Mesenchymal stem cell (in vitro differentiated cells and primary cell): Measurements from ENCODE around the gene KRTAP10-1.

Experiments
- DNase-seq: peaks from one replicate; pipeline ENCODE4 v3.0.0-alpha.2; 2013
- H2AFZ ChIP-seq: one replicate; pipeline ENCODE4 v1.6.1; 2013; ENCODE audit warnings: low read depth, mild to moderate bottlenecking, control low read depth, inconsistent platforms, low read length, moderate library complexity
- H2AK5ac ChIP-seq: 2 replicates; pipeline ENCODE4 v1.6.1; 2013; ENCODE audit warnings: low read length, moderate library complexity, mild to moderate bottlenecking, inconsistent platforms; ENCODE audit not compliant: severe bottlenecking
- H2BK120ac ChIP-seq: one replicate; pipeline ENCODE4 v1.6.1; 2013; ENCODE audit warnings: low read depth, mild to moderate bottlenecking, inconsistent platforms, low read length, moderate library complexity
- H2BK12ac ChIP-seq, 2 experiments: one replicate each; pipeline ENCODE4 v1.6.1; 2013; ENCODE audit warnings: inconsistent platforms in 2 of 2, low read length in 2 of 2, mild to moderate bottlenecking in 2 of 2, moderate library complexity in 2 of 2, control low read depth in 1 of 2
- H2BK15ac ChIP-seq: one replicate; pipeline ENCODE4 v1.6.1; 2013; ENCODE audit warnings: mild to moderate bottlenecking, low read depth, inconsistent platforms; ENCODE audit not compliant: poor library complexity, severe bottlenecking
- H2BK5ac ChIP-seq: 2 replicates; pipeline ENCODE4 v1.6.1; 2013; ENCODE audit warnings: low read depth, mild to moderate bottlenecking, low read length, control low read depth, inconsistent platforms; ENCODE audit not compliant: poor library complexity, severe bottlenecking
- H3K14ac ChIP-seq, 2 experiments: one replicate each; pipeline ENCODE4 v1.6.1; 2013; ENCODE audit warnings: inconsistent platforms in 2 of 2, low read length in 2 of 2, control low read depth in 1 of 2, mild to moderate bottlenecking in 1 of 2, moderate library complexity in 1 of 2
- H3K18ac ChIP-seq, 2 experiments: one replicate each; pipeline ENCODE4 v1.6.1; 2013; ENCODE audit warnings: inconsistent platforms in 2 of 2, low read length in 2 of 2, control low read depth in 1 of 2, low read depth in 1 of 2, mild to moderate bottlenecking in 1 of 2
- H3K23ac ChIP-seq, 2 experiments: one replicate each; pipeline ENCODE4 v1.6.1; 2013; ENCODE audit warnings: inconsistent platforms in 2 of 2, low read length in 2 of 2, mild to moderate bottlenecking in 2 of 2, moderate library complexity in 2 of 2, control low read depth in 1 of 2
- H3K27ac ChIP-seq: 2 replicates; pipeline ENCODE4 v1.5.1; 2013; ENCODE audit warnings: mild to moderate bottlenecking, moderate library complexity, low read length, control low read depth, inconsistent platforms; ENCODE audit not compliant: poor library complexity, severe bottlenecking
- H3K27me3 ChIP-seq, 2 experiments: 2 replicates each; pipeline versions ENCODE4 v1.6.1 to v1.7.0; 2013; ENCODE audit warnings: low read length in 2 of 2, mild to moderate bottlenecking in 2 of 2, moderate library complexity in 2 of 2, control low read depth in 1 of 2, inconsistent platforms in 1 of 2; ENCODE audit not compliant: control insufficient read depth in 1 of 2, insufficient read depth in 1 of 2
- H3K36me3 ChIP-seq, 2 experiments: 2 replicates each; pipeline versions ENCODE4 v1.6.1 to v1.7.0; 2013; ENCODE audit warnings: low read length in 2 of 2, control low read depth in 1 of 2, inconsistent platforms in 1 of 2, low read depth in 1 of 2, mild to moderate bottlenecking in 1 of 2; ENCODE audit not compliant: insufficient read depth in 2 of 2, control insufficient read depth in 1 of 2
- H3K4ac ChIP-seq, 2 experiments: one replicate each; pipeline ENCODE4 v1.6.1; 2013; ENCODE audit warnings: inconsistent platforms in 2 of 2, low read length in 2 of 2, mild to moderate bottlenecking in 2 of 2, moderate library complexity in 2 of 2, control low read depth in 1 of 2, low read depth in 1 of 2
- H3K4me1 ChIP-seq: 2 replicates; pipeline ENCODE4 v1.6.1; 2013; ENCODE audit warnings: low read depth, low read length, control low read depth; ENCODE audit not compliant: control insufficient read depth, insufficient read depth
- H3K4me2 ChIP-seq: 2 replicates; pipeline ENCODE4 v1.6.1; 2013; ENCODE audit warnings: low read length, mild to moderate bottlenecking, inconsistent platforms; ENCODE audit not compliant: poor library complexity, severe bottlenecking
- H3K4me3 ChIP-seq, 2 experiments: 2 replicates each; pipeline versions ENCODE4 v1.5.1 to v1.7.0; 2013; ENCODE audit warnings: low read length in 2 of 2, mild to moderate bottlenecking in 2 of 2, control low read depth in 1 of 2, low read depth in 1 of 2; ENCODE audit not compliant: insufficient read depth in 1 of 2
- H3K79me1 ChIP-seq: replicated peaks from 2 replicates; pipeline ENCODE4 v1.6.1; 2013; ENCODE audit warnings: mild to moderate bottlenecking, control low read depth, low read length, inconsistent platforms; ENCODE audit not compliant: poor library complexity, severe bottlenecking
- H3K9ac ChIP-seq: 2 replicates; pipeline ENCODE4 v1.7.0; 2013; ENCODE audit warnings: mild to moderate bottlenecking, low read length, moderate library complexity
- H3K9me3 ChIP-seq: 2 replicates; pipeline ENCODE4 v1.7.0; 2013; ENCODE audit warnings: mild to moderate bottlenecking, low read length; ENCODE audit not compliant: control insufficient read depth
- H4K8ac ChIP-seq: one replicate; pipeline ENCODE4 v1.6.1; 2013; ENCODE audit warnings: inconsistent platforms, mild to moderate bottlenecking, low read length, moderate library complexity
- H4K91ac ChIP-seq: one replicate; pipeline ENCODE4 v1.6.1; 2013; ENCODE audit warnings: mild to moderate bottlenecking, low read length, inconsistent platforms
- WGBS: methylation state at CpG from one replicate; pipeline ENCODE4 v1.1.7; 2013; ENCODE audit warnings: mixed read lengths; 5-methylcytosine and 5-hydroxymethylcytosine counted together

KRTAP10-1 gene

DNA sequence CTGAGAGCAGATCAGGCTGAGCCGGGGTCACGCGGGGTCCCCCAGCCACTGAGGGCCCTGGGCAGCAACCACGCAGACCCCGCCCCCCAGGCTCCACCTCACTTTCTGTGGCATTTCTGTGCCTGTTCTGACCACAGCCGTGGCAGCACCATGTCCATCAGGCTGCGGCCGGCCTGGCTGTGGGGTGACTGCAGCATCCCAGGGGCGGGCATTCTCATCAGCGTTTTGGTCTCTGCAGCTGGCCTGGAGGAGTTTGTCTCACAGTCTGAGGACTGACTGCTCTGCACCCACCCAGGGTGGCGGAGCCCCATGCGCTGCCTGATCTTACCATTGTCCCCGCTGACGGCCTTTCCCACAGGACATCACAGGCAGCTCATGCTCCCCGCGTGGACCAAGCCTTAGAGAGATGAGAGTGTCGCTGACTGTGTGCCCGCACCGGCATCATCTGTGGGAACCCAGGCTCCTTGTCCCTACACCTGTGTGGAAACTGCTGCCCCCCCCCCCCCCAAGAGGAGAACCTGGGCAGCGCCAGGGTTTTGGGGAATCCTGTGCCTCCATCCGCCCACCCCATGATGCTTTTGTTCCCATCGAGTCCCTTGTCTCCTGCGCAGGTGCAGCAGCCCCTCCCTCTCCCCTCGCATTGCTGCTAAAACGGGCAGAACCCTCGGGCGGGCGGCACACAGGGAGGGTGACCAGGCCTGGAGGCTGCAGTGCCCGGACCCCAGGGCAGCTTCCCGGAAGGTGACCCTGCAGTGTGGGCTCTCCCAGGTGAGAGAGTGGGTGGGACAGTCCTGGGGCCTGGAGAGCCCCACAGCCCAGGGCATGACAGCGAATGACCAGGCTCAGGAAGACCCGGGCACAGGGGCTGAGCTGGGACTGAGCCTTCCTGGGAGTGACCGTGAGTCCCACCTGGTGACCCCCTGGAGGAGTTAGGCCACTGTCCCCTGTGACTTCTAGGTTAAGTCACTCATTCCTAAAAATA is 1.8 kb downstream of the KRTAP10-1 start:
- no peaks in the 10 kb centered on the region for H3K4me1 ChIP-seq
- no peak overlapping the region for H3K27ac ChIP-seq
- no peaks in the 10 kb centered on the region for H3K36me3 ChIP-seq
- H3K4ac ChIP-seq, result no peak overlapping the region
- H3K14ac ChIP-seq, result no peak overlapping the region
- H2BK120ac ChIP-seq, result no peak overlapping the region
- H3K18ac ChIP-seq, result no peak overlapping the region
- DNase-seq, result no peak
- no peak overlapping the region for H4K91ac ChIP-seq
- H3K23ac ChIP-seq, result no peak overlapping the region
- H3K27me3 ChIP-seq, result peaks cover 4 to 9% of the 10 kb centered on the region in 2 experiments
- no peak overlapping the region for H2AFZ ChIP-seq
- 92% methylated on average over 33 of the region's 33 CpGs for WGBS
- no peak overlapping the region for H2BK12ac ChIP-seq
- H3K4me2 ChIP-seq, result no peak overlapping the region
- H4K8ac ChIP-seq, result no peak overlapping the region
- H3K9me3 ChIP-seq, result peaks cover 11% of the 10 kb centered on the region
- no peaks in the 10 kb centered on the region for H3K79me1 ChIP-seq
- no peak overlapping the region for H2BK5ac ChIP-seq
- H2BK15ac ChIP-seq, result no peak overlapping the region
- no peak overlapping the region for H3K4me3 ChIP-seq
- H3K9ac ChIP-seq, result no peak overlapping the region
- H2AK5ac ChIP-seq, result no peak overlapping the region

DNA sequence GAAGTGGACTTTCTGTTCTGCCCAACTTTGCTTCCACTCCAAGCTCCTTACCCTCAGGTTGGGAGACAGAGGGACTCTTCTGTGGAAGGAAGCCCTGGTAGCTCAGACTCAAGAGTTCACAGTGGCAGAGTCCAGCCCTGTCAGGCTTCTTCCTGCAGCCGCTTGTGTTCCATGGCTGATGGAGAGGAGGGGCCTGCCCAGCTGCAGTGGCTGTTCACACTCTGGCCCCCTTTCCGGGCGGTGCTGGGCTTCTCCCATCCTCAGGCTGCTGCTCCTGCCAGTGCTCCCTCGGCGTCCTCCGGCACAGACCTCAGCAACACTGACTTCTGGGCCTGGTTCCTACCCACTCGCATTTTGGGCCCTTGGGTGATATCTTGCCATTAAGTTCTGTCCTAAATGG is 4.0 kb downstream of the KRTAP10-1 start:
- Histone ChIP-seq H2BK5ac (no peak overlapping the region), H3K27me3 (peaks cover 0 to 6% of the 10 kb centered on the region in 2 experiments), H3K4me3 (no peak overlapping the region), H3K4ac (no peak overlapping the region), H3K14ac (no peak overlapping the region), H3K9ac (no peak overlapping the region), H3K4me2 (no peak overlapping the region), H3K18ac (no peak overlapping the region), H3K36me3 (no peaks in the 10 kb centered on the region), H4K91ac (no peak overlapping the region), H3K4me1 (no peaks in the 10 kb centered on the region), H3K9me3 (peaks cover 1% of the 10 kb centered on the region), H3K23ac (no peak overlapping the region), H2BK120ac (no peak overlapping the region), H3K27ac (no peak overlapping the region), H2BK15ac (no peak overlapping the region), H2AK5ac (no peak overlapping the region), H3K79me1 (no peaks in the 10 kb centered on the region), H2BK12ac (no peak overlapping the region), H4K8ac (no peak overlapping the region), H2AFZ (no peak overlapping the region)
- 73% methylated on average over 6 of the region's 7 CpGs for WGBS
- DNase-seq, result no peak

DNA sequence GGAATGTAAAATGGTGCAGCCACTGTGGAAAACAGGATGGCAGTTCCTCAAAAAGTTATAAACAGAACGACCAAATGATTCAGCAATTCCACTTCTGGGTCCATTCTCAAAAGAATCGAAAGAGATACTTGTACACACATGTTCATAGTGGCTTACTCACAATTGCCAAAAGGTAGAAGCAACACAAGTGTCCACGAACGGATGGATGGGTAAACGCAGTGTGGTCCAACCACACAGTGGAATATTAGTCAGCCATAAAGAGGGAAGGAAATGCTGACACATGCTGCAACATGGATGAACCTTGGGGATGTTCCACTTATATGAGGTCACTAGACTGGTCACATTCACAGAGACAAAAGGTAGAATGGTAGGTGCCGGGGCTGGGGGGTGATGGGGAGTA is 5.3 kb downstream of the KRTAP10-1 start:
- WGBS, result 95% methylated on average over 6 of the region's 6 CpGs
- H3K27ac ChIP-seq, result no peak overlapping the region
- no peak overlapping the region for H3K4me3 ChIP-seq
- H2BK120ac ChIP-seq, result no peak overlapping the region
- H3K9me3 ChIP-seq, result no peaks in the 10 kb centered on the region
- no peak overlapping the region for H3K23ac ChIP-seq
- DNase-seq, result no peak
- H3K4me1 ChIP-seq, result no peaks in the 10 kb centered on the region
- no peak overlapping the region for H4K91ac ChIP-seq
- no peaks in the 10 kb centered on the region for H3K79me1 ChIP-seq
- H3K14ac ChIP-seq, result no peak overlapping the region
- no peak overlapping the region for H2BK5ac ChIP-seq
- H3K4me2 ChIP-seq, result no peak overlapping the region
- H4K8ac ChIP-seq, result no peak overlapping the region
- no peak overlapping the region for H3K18ac ChIP-seq
- no peak overlapping the region for H3K9ac ChIP-seq
- H2BK15ac ChIP-seq, result no peak overlapping the region
- no peak overlapping the region for H2BK12ac ChIP-seq
- no peaks in the 10 kb centered on the region for H3K36me3 ChIP-seq
- H2AFZ ChIP-seq, result no peak overlapping the region
- peaks cover 0 to 8% of the 10 kb centered on the region in 2 experiments for H3K27me3 ChIP-seq
- H3K4ac ChIP-seq, result no peak overlapping the region
- H2AK5ac ChIP-seq, result no peak overlapping the region

DNA sequence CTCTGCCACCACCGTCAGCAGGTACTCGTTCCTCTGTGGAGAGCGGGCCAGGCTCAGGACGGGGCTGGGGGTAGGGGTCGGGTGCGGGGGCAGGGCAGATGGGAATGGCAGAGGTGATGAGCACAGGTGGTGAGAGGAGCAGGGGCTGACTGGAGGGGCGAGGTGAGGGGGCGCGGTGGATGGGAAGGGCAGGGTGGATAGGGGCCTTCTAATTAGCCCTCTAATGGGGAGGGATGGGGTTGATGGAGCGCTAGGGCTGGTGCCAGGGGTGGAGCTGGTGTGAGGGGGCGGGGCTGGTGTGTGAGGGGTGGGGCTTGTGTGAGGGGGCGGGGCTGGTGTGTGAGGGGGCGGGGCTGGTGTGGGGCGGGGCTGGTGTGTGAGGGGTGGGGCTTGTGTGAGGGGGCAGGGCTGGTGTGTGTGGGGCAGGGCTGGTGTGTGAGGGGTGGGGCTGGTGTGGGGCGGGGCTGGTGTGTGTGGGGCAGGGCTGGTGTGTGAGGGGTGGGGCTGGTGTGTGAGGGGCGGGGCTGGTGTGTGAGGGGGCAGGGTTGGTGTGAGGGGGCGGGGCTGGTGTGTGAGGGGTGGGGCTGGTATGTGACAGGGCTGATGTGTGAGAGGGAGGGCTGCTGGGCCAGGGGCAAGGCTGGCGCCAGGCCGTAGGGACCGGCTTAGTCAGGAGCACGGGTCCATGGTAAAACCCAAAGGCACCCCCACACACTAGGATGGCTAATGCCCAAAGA is 5.9 kb downstream of the KRTAP10-1 start:
- 90% methylated on average over 15 of the region's 21 CpGs for WGBS

More for the DNA sequence above, 5.9 kb downstream of the KRTAP10-1 start:
- H3K27me3 ChIP-seq, result peaks cover 0 to 8% of the 10 kb centered on the region in 2 experiments
- no peak overlapping the region for H2AK5ac ChIP-seq
- H3K4ac ChIP-seq, result no peak overlapping the region
- H3K79me1 ChIP-seq, result no peaks in the 10 kb centered on the region
- no peak overlapping the region for H2BK12ac ChIP-seq
- no peak overlapping the region for H2AFZ ChIP-seq
- H2BK120ac ChIP-seq, result no peak overlapping the region
- peak overlapping the region; percentile 40 for H4K91ac ChIP-seq
- no peaks in the 10 kb centered on the region for H3K36me3 ChIP-seq
- no peak for DNase-seq
- H3K4me3 ChIP-seq, result no peak overlapping the region
- H3K9ac ChIP-seq, result no peak overlapping the region
- no peak overlapping the region for H2BK5ac ChIP-seq
- H4K8ac ChIP-seq, result no peak overlapping the region
- no peak overlapping the region for H3K14ac ChIP-seq
- H3K18ac ChIP-seq, result no peak overlapping the region
- H3K9me3 ChIP-seq, result no peaks in the 10 kb centered on the region
- H2BK15ac ChIP-seq, result no peak overlapping the region
- no peak overlapping the region for H3K27ac ChIP-seq
- no peak overlapping the region for H3K23ac ChIP-seq
- no peaks in the 10 kb centered on the region for H3K4me1 ChIP-seq
- no peak overlapping the region for H3K4me2 ChIP-seq
